ENCODE data around the gene SIGLEC11.

GRCh38 chr19:49918089-49918488 is 42.9 kb downstream of the SIGLEC11 start:
- TF ChIP-seq CTCF (conservative IDR thresholded peaks at IDR 0.05; ENCODE audit: low read length) (no peak), EZH2phosphoT487 (IDR thresholded peaks at IDR 0.05; ENCODE audit: borderline replicate concordance, low read depth, low read length) (no peak)

Data from OCI-LY7 (cell line).